NK-92 (cell line): Measurements from ENCODE around the gene RGMA.
"Not testable (repeated sequence)": the region's sequence is repeated elsewhere in the genome, so short reads cannot be mapped to it uniquely, and the experiment has no call there.

Experiments
- DNase-seq: peaks from one replicate; lab custom pipeline; 2025; ENCODE audit not compliant: unreplicated experiment; lab: John Stamatoyannopoulos, UW

The RGMA gene

GRCh38 chr15:93049914-93050578 lies 39.0 kb downstream of the RGMA start:
- no peak for DNase-seq

- no peak for DNase-seq
These were observed 39.8 kb downstream of the RGMA start for GRCh38 chr15:93049233-93049632.

DNA sequence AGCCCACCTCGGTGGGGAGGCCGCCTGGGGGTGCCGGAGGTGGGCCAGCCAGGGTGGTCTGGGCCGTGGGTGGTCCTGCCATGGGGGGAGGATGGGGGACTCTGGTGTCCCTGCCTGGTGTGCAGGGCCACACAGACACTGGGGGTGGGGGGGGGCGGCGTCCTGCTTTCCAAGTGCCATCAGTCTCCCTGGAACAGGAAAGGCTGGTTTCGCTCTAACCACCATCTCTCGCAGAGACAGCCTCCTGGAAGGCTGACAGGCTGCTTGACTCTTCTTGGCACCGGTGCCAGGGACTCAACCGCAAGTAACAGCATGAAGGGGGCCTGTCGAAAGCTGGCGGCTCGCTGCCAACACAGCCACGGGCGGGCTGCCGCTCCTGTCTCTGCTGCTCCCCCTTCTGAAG lies 40.3 kb downstream of the RGMA start:
- DNase-seq, result no peak

DNA sequence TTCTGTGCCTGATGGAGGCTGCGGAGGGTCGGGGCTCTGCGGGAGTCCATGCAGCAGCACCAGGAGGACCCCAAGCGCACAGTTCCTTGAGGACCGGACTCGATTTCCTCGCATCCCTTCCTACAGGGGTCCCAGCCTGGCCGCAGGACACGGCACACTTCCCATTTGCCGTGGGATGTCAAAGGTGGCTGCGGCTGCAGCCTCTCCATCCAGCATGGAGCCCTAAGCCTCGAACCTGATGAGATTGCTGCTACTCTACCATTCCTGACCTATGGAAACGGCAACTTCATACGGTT lies 40.6 kb downstream of the RGMA start:
- DNase-seq, result no peak

- DNase-seq, result no peak
These were observed 41.2 kb downstream of the RGMA start for GRCh38 chr15:93047621-93048425.

DNA sequence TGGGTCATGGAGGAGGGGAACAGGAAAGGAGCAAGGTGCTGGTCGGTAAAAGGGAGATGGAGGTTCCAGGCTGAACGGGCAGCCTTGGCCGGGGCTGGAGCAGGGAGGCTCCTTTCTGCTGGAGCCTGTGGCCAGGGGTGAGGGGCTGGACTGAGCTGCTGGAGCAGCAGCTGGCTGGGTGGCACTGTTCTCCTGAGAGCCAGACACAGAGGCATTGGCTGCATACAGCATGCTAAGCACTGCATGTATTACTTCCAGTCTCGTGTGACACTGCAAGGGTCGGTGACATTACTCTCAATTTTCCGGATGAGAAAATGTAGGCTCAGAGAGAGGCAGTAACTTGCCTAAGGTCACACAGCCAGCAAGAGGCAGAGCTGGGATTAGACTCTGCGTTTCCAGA lies 42.3 kb downstream of the RGMA start:
- no peak for DNase-seq

- no peak for DNase-seq
These were observed 42.9 kb downstream of the RGMA start for GRCh38 chr15:93046120-93046519.

- no peak for DNase-seq
These were observed 43.7 kb downstream of the RGMA start for GRCh38 chr15:93045191-93045785.

- DNase-seq, result no peak
These were observed 44.5 kb downstream of the RGMA start for GRCh38 chr15:93044301-93045190.

DNA sequence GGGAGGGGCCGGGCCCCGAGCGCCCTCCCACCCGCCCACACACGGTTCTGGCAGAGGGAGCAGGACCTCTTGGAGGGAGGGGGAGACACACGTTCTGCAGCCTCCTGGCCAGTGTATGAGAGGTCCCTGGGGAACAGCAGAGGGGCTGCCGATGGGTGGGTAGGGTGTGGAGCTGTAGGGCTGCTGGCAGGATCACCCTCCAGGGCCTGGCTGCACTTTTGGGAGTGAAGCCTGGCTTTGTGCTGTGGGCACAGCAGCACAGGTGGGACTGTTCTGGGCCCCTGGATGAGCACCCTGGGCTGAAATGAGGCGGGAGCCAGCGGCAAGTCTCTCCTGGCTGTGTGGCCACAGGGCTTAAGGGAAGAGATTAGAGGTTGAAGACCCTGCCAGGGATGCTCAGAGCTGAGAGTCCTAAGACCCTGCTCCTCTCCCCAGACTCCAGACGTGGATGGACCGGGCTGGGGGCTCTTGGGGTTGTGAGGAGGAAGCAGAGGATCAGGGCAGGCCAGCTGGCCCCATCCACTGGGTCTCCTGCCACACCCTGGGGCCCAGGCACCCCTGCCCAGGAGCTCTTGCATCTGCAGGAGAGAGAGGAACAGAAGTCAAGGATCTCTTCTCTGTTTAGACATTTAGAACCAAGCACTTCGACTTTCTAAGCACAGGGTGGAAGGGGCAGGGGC lies 45.2 kb downstream of the RGMA start:
- DNase-seq, result no peak

DNA sequence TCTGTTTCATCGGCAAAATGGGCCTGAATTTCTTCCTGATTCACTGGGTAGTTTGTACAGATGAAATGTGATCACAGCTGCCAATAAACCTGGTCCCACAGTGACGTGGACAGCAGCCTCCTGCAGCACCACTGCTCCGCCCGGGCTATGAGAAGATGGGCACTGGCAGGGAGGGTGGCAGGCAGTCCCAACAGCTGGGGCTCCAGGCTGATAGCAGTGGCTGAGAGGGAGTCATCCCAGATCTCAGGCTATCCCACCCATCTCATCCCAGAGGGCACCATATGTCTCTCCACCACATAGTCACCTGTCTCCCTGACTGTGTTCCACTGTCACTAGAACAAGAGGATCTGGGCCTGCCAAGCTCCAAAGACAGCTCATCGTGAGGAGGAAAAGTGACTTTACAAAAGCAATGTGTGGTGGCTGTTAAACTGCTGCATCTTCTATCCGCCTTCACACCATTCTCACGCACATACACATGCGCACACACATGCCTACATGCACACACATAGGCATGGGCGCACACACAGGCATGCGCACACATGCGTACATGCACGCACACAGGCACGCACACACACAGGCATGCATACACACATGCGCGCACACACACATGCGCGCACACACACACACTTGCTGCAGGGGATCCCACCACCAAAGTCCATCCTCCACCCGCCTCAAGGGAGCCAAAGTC lies 46.2 kb downstream of the RGMA start:
- no peak for DNase-seq

DNA sequence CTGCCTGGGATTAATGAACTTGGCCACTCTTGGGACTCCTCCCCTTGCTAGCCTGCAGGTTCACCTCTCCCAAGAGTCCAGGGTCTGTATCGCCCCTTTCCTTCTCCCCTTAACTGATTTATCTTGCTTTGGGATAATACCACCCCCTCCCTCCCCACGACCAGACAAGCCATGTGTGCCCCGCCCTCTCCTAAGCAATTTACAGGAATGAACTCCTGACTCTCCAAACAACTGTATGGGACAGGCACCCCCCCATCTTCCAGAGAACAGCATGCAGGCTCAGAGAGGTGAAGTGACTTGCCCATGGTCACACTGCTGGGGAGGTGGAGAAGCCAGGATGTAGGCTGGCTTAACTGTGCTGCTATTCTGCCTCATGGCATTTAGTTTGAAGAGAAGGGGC lies 46.8 kb downstream of the RGMA start:
- DNase-seq, result no peak

DNA sequence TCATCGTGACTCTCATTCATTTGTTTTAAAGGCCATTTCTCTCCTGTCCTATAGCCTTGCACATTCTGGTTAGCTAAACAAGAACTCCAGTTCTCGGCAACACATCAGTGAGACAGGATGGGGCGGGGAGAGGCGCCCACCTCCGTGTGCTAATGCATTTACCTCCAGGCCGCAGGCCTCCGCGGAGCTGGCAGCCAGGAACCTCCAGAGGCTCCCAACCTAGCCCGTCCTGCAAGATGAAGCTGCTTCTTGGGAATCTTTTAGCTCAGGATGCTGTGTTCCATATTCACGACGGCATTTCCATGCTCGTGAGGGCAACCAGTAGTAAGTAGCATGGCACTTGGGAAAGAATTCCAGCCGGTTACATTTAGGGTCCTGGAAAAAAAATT lies 47.9 kb downstream of the RGMA start:
- no peak for DNase-seq

- no peak for DNase-seq
These were observed 48.5 kb downstream of the RGMA start for GRCh38 chr15:93040288-93041158.

GRCh38 chr15:93039562-93040287 lies 49.3 kb downstream of the RGMA start:
- not testable (repeated sequence) for DNase-seq

- DNase-seq, result no peak
These were observed 50.9 kb downstream of the RGMA start for GRCh38 chr15:93037820-93038705.

DNA sequence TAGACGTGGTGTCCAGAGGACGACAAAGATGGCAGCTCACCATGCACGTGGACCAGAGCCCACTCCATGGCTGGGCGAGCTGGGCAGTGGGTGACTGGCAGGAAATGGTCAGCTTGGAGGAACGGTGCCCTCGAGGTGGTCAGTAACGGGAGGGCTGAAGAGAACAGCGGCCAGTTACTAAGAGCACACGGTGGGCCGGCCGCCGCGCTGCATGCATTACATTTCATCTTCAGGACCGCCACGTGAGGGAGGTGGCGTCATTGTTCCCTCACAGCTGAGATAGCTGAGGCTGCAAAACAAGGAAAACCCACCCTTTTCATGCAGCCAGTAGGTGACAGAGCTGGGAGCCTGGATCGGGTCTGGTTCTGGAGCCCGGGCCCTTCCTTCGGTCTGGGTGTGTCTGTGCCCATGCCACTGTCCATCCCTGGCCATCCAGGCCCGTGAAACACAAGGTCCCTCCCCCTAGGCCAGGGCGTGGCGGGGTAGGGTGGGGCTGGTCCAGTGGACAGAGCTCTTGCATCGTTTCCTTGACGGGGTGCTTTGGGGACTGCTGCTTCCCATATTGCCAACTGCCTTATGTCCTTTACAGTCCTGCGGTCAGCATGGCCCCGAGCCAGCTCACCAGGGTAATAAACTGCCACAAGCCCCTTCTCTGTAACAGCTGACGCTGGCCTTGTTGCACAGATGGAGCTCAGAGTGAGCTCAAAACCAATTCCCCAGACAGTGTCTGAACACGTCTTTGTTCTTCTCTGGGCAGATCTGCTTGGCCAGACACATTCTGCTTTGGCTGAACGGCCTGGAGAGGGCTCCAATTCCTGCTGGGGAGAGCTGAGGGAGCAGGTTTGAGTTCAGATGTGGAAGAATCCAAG lies 51.8 kb downstream of the RGMA start:
- no peak for DNase-seq
